Measurements from ENCODE around the gene GMPPA. TPM values are rescaled to one million over a fixed set of nuclear protein-coding genes. Genes with fewer than 3 reads are reported as not detected.
A peak's percentile ranks its signal among the peaks of the same experiment; 100 is the strongest.

GMPPA gene
- total and polyA plus RNA-seq, 9 of the 15 experiments (the other 6 are each of a cell fraction or from before 2014, with no cell fraction given), result 7.0 to 101 (median 66.7) TPM

DNA sequence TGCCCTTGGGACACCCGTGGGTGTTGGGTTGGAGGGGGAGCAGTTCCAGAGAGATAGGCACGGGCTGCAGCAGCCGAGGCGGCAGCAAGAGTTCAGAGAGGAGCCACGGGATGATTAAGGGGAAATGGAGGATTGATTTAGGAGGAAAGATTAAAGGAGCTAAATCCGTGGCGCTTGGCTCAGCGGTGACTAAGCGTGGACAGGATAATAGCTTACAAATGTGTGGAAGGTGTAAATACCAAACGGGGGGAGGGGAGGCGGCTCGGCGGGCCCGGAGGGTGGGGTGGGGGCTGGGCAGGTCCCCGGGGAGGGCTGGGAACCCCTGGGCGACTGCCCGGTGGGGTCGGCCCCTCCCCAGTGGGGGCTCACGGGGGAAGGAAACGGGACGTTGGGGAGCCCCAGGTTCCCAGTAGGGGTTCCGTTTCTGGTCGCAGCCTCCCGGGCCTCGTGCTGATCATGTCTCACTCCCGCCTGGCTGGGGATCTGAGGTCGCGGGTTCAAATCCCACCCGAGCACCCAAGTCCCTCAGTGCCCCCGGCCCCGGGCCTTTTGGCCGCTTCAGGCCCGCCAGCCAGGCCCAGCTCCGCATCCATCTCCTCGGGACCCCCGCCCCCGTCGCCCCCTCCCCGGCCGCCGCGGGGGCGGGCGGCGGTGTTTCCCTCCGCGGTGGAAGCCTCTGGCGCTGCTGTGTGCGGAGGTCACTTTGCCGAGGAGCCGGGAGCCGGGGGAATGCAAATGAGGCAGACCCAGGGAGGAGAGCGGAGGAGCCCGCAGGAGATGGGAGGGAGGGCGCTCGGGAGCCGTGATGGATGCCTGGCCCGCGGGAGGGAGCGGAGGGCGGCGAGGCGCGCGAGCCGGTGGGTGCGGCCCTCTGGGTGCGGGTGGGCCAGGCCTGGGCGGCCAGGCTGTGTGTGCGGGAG is 23.7 kb downstream of the GMPPA start (continued):
- TF ChIP-seq ZFP91 (CRISPR knock-in tag; IDR thresholded peaks at IDR 0.05) (no peak), SNIP1 (IDR thresholded peaks at IDR 0.05; ENCODE audit: low read depth) (no peak), ZNF639 (CRISPR knock-in tag; conservative IDR thresholded peaks at IDR 0.05 in 1 of 2, IDR thresholded peaks at IDR 0.05 in 1 of 2) (peak in 1 of 2 experiments; percentile 28; a peak in 1 of 4 replicates), TEAD4 (IDR thresholded peaks at IDR 0.05; ENCODE audit: low read length) (peak; percentile 15; the same call in 1 of the 2 replicates), TEAD4 (CRISPR knock-in tag; IDR thresholded peaks at IDR 0.05; ENCODE audit: borderline replicate concordance) (no peak), ZNF830 (CRISPR knock-in tag; IDR thresholded peaks at IDR 0.05) (no peak), BCOR (IDR thresholded peaks at IDR 0.05) (no peak), KLF16 (IDR thresholded peaks at IDR 0.05) (no peak), ARID3A (IDR thresholded peaks at IDR 0.05; ENCODE audit: borderline replicate concordance, low read depth, low read length) (no peak), ZNF644 (tag; IDR thresholded peaks at IDR 0.05; ENCODE audit: low read depth) (no peak; the same call in 1 of the 2 replicates), ZNF717 (CRISPR knock-in tag; IDR thresholded peaks at IDR 0.05) (no peak)
- TF ChIP-seq, protein P1, sequence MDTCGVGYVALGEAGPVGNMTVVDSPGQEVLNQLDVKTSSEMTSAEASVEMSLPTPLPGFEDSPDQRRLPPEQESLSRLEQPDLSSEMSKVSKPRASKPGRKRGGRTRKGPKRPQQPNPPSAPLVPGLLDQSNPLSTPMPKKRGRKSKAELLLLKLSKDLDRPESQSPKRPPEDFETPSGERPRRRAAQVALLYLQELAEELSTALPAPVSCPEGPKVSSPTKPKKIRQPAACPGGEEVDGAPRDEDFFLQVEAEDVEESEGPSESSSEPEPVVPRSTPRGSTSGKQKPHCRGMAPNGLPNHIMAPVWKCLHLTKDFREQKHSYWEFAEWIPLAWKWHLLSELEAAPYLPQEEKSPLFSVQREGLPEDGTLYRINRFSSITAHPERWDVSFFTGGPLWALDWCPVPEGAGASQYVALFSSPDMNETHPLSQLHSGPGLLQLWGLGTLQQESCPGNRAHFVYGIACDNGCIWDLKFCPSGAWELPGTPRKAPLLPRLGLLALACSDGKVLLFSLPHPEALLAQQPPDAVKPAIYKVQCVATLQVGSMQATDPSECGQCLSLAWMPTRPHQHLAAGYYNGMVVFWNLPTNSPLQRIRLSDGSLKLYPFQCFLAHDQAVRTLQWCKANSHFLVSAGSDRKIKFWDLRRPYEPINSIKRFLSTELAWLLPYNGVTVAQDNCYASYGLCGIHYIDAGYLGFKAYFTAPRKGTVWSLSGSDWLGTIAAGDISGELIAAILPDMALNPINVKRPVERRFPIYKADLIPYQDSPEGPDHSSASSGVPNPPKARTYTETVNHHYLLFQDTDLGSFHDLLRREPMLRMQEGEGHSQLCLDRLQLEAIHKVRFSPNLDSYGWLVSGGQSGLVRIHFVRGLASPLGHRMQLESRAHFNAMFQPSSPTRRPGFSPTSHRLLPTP (IDR thresholded peaks at IDR 0.05; ENCODE audit: borderline replicate concordance, extremely low read depth, insufficient read length), result peak; percentile 67
- TF ChIP-seq, protein P2, sequence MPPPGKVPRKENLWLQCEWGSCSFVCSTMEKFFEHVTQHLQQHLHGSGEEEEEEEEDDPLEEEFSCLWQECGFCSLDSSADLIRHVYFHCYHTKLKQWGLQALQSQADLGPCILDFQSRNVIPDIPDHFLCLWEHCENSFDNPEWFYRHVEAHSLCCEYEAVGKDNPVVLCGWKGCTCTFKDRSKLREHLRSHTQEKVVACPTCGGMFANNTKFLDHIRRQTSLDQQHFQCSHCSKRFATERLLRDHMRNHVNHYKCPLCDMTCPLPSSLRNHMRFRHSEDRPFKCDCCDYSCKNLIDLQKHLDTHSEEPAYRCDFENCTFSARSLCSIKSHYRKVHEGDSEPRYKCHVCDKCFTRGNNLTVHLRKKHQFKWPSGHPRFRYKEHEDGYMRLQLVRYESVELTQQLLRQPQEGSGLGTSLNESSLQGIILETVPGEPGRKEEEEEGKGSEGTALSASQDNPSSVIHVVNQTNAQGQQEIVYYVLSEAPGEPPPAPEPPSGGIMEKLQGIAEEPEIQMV (tag; conservative IDR thresholded peaks at IDR 0.05; ENCODE audit: low read depth), result no peak
- TF ChIP-seq, protein P3, sequence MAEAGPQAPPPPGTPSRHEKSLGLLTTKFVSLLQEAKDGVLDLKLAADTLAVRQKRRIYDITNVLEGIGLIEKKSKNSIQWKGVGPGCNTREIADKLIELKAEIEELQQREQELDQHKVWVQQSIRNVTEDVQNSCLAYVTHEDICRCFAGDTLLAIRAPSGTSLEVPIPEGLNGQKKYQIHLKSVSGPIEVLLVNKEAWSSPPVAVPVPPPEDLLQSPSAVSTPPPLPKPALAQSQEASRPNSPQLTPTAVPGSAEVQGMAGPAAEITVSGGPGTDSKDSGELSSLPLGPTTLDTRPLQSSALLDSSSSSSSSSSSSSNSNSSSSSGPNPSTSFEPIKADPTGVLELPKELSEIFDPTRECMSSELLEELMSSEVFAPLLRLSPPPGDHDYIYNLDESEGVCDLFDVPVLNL (CRISPR knock-in tag; IDR thresholded peaks at IDR 0.05; ENCODE audit: low read depth), result no peak

All from K562 (cell line).